Uterus (tissue), 2 donors: Measurements from ENCODE around the gene SELPLG.

ENCODE experiments used
- CTCF ChIP-seq, 4 experiments: fragments of 200-600 bp in 2 of 4; fragments of 450-650 bp in 2 of 4; sonication (generic) in 2 of 4; IDR thresholded peaks; one replicate each; pipeline ENCODE4 v1.5.1; 2016 to 2019; ENCODE audit warnings: antibody characterized with exemption in 4 of 4, mild to moderate bottlenecking in 2 of 4, moderate library complexity in 1 of 4
- POLR2A ChIP-seq, 2 donors: fragments of 450-650 bp; IDR thresholded peaks; one replicate each; pipeline ENCODE4 v1.6.1; 2016; ENCODE audit warnings: antibody characterized with exemption in 2 of 2, mild to moderate bottlenecking in 1 of 2, moderate library complexity in 1 of 2

- TF ChIP-seq CTCF (IDR thresholded peaks at IDR 0.05) (no peak), POLR2A (IDR thresholded peaks at IDR 0.05) (no peak)
Measured at GRCh38 chr12:108622921-108623514, 10.7 kb downstream of the SELPLG start.
